NCI-H2196 treated with DMSO at 0.1 percent for 48 hours (cell line): ENCODE data around the gene TYW1B.
"Not testable (repeated sequence)": the region's sequence is repeated elsewhere in the genome, so short reads cannot be mapped to it uniquely, and the experiment has no call there.

Experiments used
- DNase-seq: peaks from one replicate; lab custom pipeline; 2025; ENCODE audit not compliant: unreplicated experiment; lab: John Stamatoyannopoulos, UW

TYW1B gene

DNA sequence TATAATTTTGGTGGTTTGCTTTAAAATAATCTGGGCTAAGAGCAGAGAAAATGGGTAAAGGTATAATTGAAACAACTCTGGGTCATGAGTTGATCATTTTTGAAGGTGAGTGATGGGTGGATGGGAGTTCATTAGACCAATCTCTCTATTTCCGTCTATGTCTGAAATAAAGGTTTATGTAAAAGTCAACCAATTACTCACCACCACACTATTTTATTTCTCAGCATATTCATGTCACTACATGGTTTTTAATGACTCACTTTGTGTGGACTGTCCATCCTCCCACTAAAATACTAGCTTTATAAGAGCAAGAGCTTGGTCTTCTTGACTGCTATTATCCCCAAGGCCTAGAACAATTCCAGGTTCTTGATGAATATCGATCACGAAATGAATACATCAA lies 199.6 kb downstream of the TYW1B start:
- DNase-seq, result not testable (repeated sequence)

DNA sequence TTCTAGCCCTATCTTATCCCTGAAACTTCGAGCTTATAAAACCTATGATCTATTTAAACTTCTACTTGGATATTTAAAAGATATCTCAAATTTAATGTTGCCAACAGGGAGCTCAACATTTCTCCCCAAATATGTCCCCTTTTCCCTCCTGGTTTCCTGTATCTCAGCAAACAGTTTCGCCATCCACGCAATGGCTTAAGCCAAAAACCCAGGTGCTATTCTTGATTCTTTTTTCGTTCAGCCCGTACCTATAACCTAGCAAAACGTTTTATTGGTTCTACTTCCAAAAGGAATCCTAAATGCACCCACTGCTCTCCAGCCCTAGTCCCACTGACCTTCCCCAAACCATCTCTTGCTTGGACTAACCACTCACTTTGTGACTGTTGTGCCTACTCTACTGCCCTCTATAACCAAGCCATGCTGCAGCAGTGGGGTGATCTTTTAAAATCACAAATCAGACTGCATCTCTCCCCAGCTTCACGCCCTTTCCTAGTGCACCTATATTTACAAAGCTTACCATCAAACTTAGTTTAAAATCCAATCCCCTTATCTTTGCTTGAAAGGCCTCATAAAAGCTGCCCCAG lies 201.5 kb downstream of the TYW1B start:
- not testable (repeated sequence) for DNase-seq

DNA sequence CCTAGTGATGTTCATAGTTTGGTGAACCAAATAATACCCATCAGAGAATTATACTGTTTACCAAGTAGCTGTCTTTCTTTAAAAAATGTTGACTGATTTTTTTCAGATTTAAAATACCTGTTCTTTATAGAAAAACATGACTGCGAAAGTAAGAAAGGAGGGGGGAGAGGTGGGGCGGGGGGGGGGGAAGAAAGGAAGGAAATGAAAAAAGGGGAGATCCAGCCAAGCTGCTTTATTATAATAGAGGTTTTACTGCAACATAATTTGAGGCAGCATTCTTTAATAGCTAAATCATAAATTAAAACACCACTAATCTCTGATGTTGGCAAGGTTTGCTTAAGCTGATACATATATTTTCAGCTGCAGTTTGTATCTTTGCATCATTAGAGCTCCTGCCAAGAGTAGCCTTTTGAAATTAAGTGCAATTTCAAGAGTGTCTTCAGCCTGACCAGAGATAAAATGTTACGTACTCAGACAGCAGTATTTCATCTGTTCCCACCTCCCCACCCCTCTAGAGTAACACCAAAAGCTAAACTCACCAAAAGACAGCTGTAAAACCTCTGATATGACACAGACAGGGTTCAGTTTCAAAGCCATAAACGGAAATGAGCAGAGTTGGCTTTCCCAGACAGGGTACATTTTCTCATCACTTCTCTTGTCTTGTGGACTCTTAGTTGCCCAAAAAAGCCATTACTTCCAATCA lies 202.1 kb downstream of the TYW1B start:
- not testable (repeated sequence) for DNase-seq

DNA sequence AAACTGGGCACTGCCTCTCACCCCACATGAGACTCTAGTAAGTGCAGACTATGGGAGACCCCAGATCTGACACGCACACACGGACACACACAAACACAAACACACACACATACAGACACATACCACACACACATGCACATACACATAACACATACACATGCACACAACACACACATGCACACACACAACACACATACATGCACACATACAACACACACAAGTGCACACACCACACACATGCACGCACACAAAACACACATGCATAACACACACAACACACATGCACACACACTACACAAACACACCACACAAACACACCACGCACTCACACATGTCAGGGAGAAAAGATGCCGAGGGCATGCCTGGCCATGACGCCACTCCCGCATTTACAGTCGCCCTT lies 205.5 kb downstream of the TYW1B start:
- DNase-seq, result no peak

DNA sequence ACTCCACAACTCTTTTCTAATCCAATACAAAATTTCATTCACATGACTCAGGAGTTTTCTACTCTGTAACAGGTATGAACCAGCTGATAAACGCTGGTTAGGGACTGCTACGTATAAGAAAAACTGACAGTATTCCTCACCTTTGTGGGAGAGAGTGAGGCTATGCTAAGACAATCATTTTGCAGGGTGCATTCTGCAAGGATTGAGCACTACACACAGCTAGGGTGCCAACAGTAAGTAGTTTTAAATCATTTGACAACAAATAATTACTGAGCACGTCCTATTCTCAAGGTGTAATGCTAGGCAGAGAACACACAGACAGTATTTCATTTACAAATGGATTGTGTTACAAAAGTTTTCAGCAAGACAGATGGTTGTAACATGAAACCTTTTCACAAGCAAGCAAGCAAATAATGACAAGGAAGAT lies 206.2 kb downstream of the TYW1B start:
- not testable (repeated sequence) for DNase-seq

DNA sequence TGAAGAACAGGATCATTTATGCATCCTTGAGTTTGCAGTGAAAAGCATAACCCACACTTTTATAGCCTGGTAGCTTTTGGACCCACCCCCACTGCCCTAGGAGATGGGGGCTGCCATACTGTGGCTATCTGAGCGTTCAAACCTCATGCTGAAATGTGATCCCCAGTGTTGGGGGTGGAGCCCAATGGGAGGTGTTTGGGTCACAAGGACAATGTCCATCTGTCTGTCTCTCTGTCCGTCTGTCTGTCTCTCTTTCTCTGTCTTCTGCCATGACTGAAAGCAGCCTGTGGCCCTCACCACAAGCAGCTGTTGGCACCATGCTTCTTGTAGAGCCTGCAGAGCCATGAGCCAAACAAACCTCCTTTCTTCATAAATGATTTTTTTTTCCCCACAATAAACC lies 207.1 kb downstream of the TYW1B start:
- not testable (repeated sequence) for DNase-seq

DNA sequence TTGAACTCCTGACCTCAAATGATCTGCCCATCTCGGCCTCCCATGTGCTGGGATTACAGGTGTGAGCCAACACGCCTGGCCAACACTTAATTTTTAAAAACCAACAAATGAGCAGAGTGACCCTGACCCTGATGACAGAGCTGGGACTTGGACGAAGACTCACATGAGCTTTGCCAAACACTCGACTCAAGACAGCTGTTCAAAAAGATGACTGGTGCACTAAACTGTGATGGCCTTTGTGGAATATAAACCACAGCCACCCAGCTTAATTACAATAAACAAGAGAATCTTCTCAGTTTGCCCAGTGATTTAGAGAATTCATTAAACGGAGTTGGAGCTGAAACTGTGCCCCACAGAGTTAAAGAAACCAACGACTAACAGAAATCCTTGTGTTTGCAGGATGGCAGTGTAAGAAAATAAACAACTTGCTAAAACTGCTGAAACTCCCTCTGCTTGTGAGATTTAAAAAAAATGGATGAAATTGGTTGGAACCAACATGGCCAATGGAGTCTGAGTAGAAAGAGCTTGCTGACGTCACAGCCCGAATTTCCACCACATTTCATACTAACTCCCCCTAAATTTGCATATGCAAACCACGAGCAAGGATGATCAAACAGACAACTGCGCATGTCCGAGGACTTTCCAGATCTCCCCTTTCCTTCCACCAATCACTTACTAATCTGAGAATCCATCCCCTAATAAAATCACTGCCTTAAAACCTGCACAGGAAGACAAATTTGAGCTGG lies 209.4 kb downstream of the TYW1B start:
- not testable (repeated sequence) for DNase-seq

DNA sequence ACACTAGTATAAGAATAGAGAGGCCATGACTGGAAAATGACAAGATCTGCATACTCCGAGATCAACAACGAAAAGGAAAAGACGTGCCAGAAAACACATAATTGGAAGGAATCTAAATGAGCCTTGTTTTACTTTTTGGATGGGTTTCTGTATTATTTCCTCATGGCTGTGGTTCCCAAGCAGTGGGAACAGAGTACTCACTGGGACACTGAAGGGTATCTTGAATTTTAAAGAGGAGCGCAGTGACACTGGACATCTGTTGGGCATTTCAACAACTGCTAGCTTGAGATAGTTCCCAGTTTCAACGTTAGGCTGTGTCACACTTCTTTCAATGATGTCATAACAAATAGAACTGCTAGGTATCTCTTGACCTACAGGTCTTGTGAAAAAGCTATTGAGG lies 218.2 kb downstream of the TYW1B start:
- not testable (repeated sequence) for DNase-seq

DNA sequence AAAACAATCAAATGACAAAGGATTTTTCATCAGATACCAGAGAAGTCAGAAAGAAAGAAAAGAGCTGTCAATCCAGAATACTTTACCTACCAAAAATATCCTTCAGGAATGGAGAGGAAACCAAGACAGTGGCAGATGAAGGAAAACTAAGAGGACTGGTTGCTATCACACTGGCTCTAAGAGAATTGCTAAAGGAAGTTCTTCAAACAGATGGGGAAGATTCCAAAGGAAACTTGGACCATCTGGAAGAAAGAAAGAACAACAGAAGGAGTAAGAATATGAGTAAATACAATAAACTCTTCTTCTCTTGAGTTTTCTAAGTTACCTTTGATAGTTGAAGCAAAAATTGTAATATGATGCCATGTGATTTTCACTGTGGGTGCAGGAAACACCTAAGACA lies 220.0 kb downstream of the TYW1B start:
- DNase-seq, result not testable (repeated sequence)

DNA sequence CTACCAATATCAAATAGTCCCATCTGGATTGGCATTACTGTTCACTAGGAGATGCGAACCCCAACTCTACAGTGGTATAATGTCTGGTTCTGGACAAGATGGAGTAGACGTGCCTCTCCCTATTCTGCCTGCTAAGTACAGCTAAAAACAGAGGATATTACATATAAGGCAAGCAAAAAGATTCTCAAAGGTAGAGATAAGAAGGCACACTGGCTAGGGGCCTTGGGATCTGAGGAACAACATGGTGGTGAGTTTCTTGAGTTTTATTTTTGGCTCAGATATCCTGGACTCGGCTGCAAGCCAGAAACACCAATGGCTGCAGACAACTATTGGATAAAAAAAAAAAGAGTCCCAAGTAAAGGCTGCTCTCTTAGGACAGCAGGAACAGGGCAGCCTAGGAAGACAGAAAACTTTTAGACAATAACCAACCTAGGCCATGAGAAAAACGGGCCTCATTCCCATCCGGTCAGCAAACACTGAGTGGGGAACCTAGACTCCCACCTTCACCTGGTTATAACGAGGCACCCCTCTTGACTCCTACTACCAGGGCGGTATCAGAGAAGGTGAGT lies 222.1 kb downstream of the TYW1B start:
- DNase-seq, result not testable (repeated sequence)

DNA sequence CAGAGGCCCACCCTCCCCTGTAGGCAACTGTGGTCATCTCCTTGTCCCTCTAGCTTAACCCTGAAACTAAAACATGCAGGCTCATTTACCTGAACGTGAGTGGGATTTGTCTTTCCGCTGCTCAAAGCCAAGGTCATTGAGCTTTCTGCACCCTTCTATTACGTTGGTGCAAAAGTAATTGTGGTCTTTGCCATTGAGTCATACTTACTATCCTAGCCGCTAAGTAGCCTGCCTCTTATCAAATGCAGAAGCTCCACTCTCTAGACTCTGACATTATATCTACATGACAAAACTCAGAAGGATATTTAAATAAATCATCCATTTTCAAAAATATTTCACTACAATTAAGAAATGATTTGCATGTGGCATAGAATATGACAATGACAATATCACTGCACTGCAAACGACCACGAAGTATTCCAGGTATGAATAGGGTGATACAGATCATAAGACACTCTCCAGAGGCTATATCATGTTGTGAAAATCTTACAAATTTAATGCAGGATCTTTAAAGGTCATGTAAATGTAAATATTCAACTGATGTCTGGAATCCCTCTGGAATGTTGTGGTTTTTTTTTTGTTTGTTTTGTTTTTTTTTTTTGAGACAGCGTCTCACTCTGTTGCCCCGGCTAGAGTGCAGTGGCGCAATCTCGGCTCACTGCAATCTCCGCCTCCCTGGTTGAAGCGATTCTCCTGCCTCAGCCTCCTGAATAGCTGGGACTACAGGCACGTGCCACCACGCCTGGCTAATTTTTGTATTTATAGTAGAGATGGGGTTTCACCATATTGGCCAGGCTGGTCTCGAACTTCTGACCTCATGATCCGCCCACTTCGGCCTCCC lies 223.0 kb downstream of the TYW1B start:
- DNase-seq, result not testable (repeated sequence)

DNA sequence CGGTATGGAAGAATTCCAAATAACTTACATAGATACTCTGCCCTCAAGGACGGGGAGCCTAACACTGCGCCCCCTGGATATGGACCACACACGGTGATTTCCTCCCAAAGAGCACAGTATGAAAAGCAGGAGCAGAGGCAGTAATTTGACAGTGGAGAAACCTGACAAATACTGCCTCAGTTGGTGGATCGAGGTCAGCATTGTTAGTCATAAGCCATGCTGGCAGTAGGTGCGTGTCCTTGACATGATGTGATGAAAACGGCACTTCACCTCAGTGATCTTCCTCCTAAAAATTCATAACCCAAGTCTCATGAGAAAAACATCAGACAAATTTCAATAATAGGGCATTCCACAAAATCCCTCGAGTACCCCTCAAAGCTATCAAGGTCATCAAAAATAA lies 224.5 kb downstream of the TYW1B start:
- DNase-seq, result not testable (repeated sequence)

DNA sequence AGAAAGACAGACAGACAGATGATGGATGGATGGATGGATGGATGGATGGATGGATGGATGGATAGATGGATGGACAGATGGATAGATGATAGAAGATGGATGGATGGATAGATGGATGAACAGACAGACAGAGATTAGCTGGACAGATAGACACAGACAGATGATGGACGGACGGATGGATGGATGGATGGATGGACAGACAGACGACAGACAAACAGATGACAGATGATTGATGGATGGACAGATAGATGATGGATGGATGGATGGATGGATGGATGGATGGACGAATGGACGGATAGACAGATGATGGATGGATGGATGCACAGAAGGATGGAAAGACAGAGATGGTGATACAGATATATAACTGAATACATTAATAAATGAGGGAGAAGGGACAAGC lies 224.9 kb downstream of the TYW1B start:
- DNase-seq, result no peak

DNA sequence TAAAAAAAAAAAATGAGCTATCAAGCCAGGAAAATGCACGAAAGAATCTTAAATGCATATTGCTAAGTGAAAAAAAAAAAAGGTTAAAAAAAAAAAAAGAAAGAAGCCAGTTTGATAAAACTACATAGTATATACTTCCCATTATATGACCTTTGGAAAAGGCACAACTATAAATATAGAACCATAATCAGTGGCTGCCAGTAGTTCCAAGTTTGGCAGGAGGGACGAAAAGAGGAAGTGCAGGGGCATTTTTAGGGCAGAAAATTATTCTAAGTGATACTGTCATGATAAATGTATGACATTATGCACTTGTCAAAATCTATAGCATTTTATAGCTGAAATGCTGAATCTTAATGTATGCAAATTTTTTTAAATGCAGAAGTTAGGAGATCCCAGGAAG lies 226.3 kb downstream of the TYW1B start:
- not testable (repeated sequence) for DNase-seq

DNA sequence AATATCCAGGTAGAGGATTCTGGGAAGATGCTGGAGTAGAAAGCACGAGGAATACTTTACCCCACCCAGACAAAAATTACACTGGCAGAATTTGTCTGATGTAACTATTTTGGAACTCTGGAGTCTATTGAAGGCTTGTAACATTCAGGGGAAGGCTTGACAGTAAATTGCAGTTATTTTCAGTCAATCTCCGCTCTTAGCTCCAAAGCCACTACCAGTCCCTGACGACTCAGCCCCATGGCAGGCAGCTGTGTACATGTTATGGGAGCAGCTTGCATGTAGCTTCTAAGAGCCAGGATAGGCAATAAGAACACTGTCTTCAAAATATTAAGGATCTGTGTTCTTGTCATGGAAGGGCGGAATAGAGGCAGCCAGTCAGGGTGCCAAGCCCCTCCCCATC lies 238.0 kb downstream of the TYW1B start:
- DNase-seq, result not testable (repeated sequence)

DNA sequence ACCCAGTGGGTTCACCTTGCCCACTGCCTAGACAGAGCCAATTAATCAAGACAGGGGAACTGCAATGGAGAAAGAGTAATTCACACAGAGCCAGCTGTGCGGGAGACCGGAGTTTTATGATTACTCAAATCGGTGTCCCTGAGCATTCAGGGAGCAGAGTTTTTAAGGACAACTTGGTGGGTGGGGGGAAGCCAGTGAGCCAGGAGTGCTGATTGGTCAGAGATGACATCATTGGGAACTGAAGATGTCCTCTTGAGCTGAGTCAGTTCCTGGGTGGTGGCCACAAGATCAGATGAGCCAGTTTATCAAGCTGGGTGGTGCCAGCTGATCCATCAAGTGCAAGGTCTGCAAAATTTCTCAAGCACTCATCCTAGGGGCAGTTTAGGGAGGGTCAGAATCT lies 240.7 kb downstream of the TYW1B start:
- DNase-seq, result not testable (repeated sequence)

DNA sequence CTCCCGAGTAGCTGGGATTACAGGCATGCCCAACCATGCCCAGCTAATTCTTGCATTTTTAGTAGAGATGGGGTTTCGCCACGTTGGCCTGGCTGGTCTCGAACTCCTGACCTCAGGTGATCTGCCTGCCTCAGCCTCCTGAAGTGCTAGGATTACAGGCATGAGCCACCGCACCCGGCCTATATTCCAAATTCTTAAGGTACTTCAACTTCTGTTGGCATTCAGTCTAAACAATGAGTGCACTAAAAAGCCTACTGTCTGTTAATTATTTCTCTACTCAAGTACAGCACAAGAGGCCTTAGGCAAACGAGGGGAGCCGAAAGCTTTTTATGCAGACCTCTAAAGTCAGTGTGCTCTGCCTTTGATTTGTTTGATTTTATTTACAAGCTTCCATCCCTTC lies 243.4 kb downstream of the TYW1B start:
- not testable (repeated sequence) for DNase-seq

DNA sequence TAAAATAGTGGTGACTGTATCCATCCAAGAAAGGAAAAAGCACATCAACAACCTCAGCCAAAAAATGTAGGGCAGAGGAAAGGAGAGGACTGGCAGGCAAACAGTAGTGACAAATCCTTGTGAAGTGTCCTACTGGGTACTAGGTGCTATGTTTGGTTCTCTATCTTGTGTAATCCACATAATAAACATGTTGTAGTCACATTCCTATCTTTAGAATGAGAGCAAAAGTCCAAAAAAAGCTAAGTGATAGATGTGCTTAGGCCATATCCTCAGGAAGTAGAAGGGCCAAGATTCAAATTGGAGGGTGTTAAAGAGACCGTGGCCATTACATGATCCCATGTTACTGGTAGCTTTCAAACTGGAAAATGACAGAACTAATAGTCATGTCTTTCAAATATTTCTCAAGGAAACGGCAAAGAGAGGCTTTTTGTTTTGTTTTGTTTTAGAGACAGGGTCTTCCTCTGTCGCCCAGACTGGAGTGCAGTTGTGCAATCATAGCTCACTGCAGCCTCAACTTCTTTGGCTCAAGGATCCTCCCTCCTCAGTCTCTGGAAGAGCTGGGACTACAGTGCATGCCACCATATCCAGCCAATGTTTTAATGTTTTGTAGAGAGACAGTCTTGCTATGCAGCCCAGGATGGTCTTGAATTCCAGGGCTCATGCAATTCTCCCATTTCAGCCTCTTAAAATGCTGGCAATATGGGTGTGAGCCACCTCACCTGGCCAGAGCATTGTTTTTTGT lies 244.2 kb downstream of the TYW1B start:
- DNase-seq, result not testable (repeated sequence)

DNA sequence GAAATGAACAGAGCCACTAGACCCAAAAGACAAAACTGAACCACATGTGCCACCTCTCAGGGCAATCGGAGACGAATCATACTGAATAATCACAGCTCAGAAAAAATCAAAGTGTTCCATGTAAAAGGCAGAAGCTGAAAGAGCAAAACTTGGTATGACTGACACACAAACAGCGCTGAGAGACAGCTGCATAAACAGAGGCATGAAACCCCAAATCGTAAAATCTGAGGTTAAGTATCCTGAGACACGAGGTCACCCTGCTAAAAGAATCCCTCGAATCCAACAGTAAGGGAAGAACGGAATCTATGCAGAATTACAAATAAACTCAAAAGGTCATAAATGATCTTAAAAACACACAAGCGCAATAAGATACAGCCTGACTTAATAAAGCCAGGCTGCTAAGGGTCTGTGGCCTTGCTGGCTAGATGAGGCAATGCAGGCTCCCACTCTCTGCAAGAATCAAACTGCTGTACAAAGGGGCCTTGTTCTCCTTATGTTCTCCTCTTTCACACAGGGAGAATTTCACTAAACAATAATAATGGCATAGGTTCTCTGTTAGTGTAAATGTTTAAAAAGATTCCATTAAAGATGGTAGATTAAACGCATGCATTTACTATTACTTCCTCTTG lies 247.7 kb downstream of the TYW1B start:
- not testable (repeated sequence) for DNase-seq

DNA sequence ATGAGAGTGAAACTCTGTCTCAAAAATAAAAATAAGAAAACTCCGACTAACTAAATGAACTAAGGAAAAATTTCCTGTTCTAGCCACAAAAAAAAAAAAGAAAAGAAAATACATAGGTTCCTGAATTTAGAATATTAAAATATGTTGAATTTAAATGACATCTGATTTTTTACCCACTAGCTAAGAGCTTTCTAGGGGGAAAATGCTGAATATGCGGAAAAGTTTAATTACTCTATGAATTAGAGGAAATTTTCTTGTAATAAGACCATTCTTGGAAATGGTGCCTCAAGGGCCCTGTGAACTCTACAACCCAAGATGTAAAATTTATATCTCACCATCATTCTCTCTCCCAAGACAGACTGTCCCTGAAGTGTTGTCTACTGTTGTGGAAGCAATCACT lies 250.9 kb downstream of the TYW1B start:
- DNase-seq, result no peak
